ENCODE data around the gene ARID4B.
A peak's percentile ranks its signal among the peaks of the same experiment; 100 is the strongest.

Gene ARID4B

DNA sequence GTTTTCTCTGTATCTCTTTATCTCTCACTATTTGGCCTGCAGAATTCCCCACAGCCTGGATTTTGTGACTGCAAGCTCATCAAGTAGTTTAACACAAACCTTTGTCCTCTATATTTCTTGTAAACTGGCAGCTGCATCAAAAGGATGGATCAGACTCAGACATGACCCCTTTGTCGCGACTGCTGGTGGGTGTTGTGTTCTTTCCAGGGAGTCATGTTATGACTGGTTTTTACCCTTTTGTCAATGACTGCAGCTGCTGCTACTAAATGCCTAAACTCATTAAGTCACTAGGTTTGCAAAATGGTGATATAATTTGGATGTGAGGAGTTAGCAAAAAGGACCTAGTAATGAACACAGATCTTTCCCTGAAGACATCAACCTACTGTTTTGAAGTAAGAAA lies 189.2 kb downstream of the ARID4B start:
- peaks cover 98% of the 10 kb centered on the region for H3K36me3 ChIP-seq
- no peaks in the 10 kb centered on the region for H3K9me3 ChIP-seq

DNA sequence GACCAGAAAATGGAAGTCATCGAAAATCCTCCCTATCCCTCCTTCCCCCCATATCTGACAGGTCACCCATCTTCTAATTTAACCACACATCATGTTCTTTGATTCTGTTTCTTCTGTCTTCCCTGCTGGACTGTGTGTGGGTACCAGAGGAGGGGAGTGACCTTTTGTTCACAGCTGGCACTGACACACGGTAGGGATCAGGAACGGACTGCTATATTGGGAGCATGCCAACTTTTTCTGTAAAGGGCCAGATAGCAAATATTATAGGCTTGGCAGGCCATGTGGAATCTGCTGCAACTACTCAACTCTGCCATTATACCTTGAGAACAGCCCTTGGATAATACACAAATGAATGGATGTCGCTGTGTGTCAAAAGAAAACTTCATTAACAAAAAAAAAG lies 191.9 kb downstream of the ARID4B start:
- H3K4me1 ChIP-seq, result no peaks in the 10 kb centered on the region
- no peak overlapping the region for H3K4me2 ChIP-seq
- peaks cover 97% of the 10 kb centered on the region for H3K36me3 ChIP-seq
- no peak overlapping the region for H3K4me3 ChIP-seq
- H3K9ac ChIP-seq, result no peak overlapping the region
- no peaks in the 10 kb centered on the region for H3K9me3 ChIP-seq
- no peak for TF ChIP-seq Cebpa-rat (IDR thresholded peaks at IDR 0.05)
- H3K27ac ChIP-seq, result no peak overlapping the region
- H4K20me1 ChIP-seq, result no peaks in the 10 kb centered on the region
- H3K27me3 ChIP-seq, result no peaks in the 10 kb centered on the region

More for the DNA sequence above, 189.2 kb downstream of the ARID4B start:
- Histone ChIP-seq H4K20me1 (no peaks in the 10 kb centered on the region), H3K27ac (no peak overlapping the region), H3K9ac (no peak overlapping the region), H3K4me3 (no peak overlapping the region), H3K4me1 (no peaks in the 10 kb centered on the region), H3K4me2 (no peak overlapping the region), H3K27me3 (no peaks in the 10 kb centered on the region)
- TF ChIP-seq Cebpa-rat (IDR thresholded peaks at IDR 0.05), result no peak

DNA sequence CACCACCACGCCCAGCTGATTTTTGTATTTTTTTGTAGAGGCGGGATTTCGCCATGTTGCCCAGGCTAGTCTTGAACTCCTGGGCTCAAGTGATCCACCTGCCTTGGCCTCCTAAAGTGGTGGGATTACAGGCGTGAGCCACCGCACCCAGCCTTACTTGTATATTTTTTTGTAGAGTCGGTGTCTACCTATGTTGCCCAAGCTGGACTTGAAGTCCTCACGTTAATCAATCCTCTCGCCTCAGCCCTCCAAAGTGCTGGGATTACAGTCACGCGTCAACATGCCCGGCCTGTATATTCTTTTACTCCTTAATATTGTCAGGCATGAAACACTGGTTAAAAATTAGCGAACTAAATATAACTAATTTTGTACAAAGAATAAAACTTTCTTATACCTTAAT lies 193.8 kb downstream of the ARID4B start:
- no peaks in the 10 kb centered on the region for H4K20me1 ChIP-seq
- peaks cover 85% of the 10 kb centered on the region for H3K36me3 ChIP-seq
- H3K9me3 ChIP-seq, result no peaks in the 10 kb centered on the region
- H3K4me2 ChIP-seq, result no peak overlapping the region
- TF ChIP-seq Cebpa-rat (IDR thresholded peaks at IDR 0.05), result no peak
- H3K27me3 ChIP-seq, result no peaks in the 10 kb centered on the region
- no peak overlapping the region for H3K9ac ChIP-seq
- H3K4me3 ChIP-seq, result no peak overlapping the region
- no peak overlapping the region for H3K27ac ChIP-seq
- peaks cover 4% of the 10 kb centered on the region for H3K4me1 ChIP-seq

DNA sequence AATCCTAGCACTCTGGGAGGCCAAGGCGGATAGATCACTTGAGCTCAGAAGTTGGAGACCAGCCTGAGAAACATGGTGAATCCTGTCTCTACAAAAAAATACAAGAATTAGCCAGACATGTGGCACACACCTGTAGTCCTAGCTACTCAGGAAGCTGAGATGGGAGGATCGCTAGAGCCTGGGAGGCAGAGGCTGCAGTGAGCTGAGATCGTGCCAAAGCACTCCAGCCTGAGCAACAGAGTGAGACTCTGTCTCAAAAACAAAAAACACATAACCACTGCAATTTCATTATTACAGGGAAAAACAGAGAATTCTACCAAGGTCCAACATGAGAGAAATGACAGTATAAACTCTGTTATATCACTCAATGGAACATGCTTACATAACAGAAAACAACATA lies 194.9 kb downstream of the ARID4B start:
- Histone ChIP-seq H3K27ac (no peak overlapping the region), H3K9ac (no peak overlapping the region), H3K9me3 (no peaks in the 10 kb centered on the region), H3K4me1 (peaks cover 6% of the 10 kb centered on the region), H3K36me3 (peaks cover 74% of the 10 kb centered on the region), H4K20me1 (peaks cover under 1% of the 10 kb centered on the region; the same call in 1 of the 2 replicates), H3K4me3 (no peak overlapping the region), H3K4me2 (no peak overlapping the region), H3K27me3 (no peaks in the 10 kb centered on the region)
- TF ChIP-seq Cebpa-rat (IDR thresholded peaks at IDR 0.05), result no peak

DNA sequence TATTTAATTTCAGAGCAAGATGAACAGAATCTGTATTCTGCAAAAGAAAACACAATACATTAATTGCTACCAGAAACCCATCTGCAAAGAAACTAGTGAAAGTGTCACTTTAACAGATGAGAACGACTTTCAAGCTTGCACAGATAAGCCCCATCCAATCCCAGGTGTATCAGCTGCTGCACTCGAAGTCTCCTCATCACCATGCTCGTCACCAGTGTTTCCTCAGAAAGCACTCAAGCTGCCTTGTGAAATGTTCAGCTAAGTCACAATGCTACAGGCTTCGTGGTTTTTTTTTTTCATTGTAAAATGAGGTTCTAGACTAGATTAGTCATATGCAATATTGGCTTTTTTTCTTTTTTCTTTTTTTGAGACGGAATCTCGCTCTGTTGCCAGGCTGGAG lies 196.0 kb downstream of the ARID4B start:
- H4K20me1 ChIP-seq, result peaks cover 12% of the 10 kb centered on the region
- no peak for TF ChIP-seq Cebpa-rat (IDR thresholded peaks at IDR 0.05)
- no peaks in the 10 kb centered on the region for H3K27me3 ChIP-seq
- peaks cover 64% of the 10 kb centered on the region for H3K36me3 ChIP-seq
- H3K4me2 ChIP-seq, result no peak overlapping the region
- no peak overlapping the region for H3K9ac ChIP-seq
- H3K4me3 ChIP-seq, result no peak overlapping the region
- H3K27ac ChIP-seq, result no peak overlapping the region
- peaks cover 8% of the 10 kb centered on the region for H3K4me1 ChIP-seq
- H3K9me3 ChIP-seq, result no peaks in the 10 kb centered on the region

DNA sequence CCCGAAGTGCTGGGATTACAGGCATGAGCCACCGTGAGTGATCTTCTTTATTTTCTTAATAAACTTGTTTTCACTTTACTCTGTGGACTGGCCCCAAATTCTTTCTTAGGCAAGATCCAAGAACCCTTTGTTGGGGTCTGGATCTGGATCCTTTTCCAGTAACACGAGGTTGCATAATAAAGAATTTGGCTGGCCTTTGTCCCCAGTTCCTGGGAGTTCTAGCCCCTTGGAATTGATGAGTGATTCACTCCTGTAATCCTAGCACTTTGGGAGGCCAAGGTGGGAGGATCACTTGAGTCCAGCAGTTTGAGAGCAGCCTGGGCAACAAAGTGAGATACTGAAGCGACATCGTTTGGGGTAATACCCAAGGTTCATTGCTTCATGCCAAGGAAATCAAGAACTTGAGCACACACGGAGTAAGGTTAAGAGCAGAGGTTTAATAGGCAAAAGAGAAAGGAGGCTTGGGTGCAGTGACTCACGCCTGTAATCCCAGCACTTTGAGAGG lies 197.2 kb downstream of the ARID4B start:
- peaks cover 64% of the 10 kb centered on the region for H3K36me3 ChIP-seq
- H4K20me1 ChIP-seq, result peaks cover 23% of the 10 kb centered on the region
- H3K4me2 ChIP-seq, result no peak overlapping the region
- no peaks in the 10 kb centered on the region for H3K27me3 ChIP-seq
- no peak overlapping the region for H3K27ac ChIP-seq
- no peak overlapping the region for H3K9ac ChIP-seq
- H3K4me1 ChIP-seq, result peaks cover 19% of the 10 kb centered on the region
- H3K9me3 ChIP-seq, result no peaks in the 10 kb centered on the region
- H3K4me3 ChIP-seq, result no peak overlapping the region
- no peak for TF ChIP-seq Cebpa-rat (IDR thresholded peaks at IDR 0.05)

DNA sequence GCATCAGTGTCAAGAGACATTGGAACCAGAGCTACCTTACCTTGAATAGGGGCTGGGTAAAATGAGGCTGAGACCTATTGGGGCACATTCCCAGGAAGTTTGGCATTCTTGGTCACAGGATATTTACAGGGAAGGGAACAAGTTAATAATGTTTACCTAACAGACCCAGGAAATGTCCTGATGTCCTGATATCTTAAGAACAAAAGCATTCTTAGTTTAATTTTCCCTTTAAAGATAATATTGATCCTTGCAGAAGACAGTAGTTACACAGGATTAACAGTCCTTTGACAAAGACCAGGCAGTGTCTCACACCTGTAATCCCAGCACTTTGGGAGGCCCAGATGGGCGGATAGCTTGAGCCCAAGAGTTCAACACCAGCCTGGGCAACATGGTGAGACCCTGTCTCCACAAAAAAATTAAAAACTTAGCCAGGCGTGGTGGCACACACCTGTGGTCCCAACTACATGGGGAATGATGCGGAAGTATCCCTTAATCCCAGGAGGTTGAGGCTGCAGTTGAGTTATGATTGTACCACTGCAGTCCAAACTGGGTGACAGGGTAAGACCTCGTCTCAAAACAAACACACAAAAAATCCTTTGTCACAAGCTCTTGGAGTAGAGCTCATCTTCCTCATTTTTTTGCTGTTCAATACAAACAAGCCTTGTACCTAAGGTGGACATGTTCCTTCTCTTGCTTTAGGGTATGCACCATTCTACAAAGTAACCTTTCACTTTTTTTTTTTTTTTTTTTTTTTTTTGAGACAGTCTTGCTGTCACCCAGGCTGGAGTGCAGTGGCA lies 198.0 kb downstream of the ARID4B start:
- no peak overlapping the region for H3K27ac ChIP-seq

DNA sequence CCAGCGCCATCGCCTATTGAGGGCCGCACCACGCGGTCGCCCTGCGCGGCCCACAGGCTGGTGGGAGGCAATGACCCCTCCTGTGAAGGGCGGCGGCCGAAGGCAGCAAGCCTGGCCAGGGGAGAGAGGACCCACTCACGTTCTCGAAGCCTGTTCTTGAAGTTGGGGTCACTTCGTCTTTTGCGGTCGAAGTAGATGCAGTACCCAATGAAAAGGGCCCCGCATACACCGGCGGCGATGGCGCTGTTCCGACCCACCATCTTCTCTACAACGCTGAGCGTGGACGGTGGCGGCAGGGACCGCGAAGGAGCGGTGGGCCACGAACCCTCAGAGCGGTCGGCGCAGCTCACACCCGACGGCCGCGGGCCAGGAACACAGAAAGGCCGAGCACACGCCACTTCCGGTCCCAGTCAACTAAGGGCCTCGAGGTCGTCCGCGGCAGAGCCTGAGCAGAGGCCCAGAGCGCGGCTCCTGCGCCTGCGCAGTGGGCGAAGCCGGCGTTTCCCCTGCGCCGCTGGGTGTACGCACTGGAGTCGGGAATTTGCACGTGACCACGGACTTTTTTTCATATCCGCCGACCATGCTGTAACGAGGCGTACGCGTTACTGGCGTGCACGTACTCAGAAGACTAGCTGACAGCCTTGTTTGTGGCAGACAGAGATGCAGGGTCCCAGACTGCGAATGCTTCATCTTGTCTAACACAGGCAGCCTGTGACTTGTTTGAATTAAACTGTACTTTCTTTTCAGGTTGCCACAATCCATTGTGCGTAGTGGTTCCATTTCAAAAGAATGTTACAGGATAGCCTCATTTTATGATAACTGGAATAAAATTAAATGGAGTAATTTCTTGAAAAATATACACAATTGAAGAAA lies 199.3 kb downstream of the ARID4B start, which contains the start of gene TOMM20:
TOMM20 (minus strand) TSS at position 382 of the 873 bp plus-strand sequence; CDS start at position 260, 122 bp downstream.
- Histone ChIP-seq H3K4me1 (peaks cover 36% of the 10 kb centered on the region), H3K36me3 (peaks cover 62% of the 10 kb centered on the region), H3K27me3 (no peaks in the 10 kb centered on the region), H3K27ac (peak within 1 kb of the TSS; percentile 97), H3K4me3 (peak within 1 kb of the TSS; percentile 82), H3K9ac (peak within 1 kb of the TSS; percentile 98), H4K20me1 (peaks cover 45% of the 10 kb centered on the region), H3K4me2 (peak within 1 kb of the TSS; percentile 86), H3K9me3 (no peaks in the 10 kb centered on the region)
- TF ChIP-seq Cebpa-rat (IDR thresholded peaks at IDR 0.05), result no peak

More for the DNA sequence above, 198.0 kb downstream of the ARID4B start:
- Histone ChIP-seq H3K27me3 (no peaks in the 10 kb centered on the region), H3K4me2 (no peak overlapping the region), H4K20me1 (peaks cover 32% of the 10 kb centered on the region), H3K4me1 (peaks cover 26% of the 10 kb centered on the region), H3K36me3 (peaks cover 64% of the 10 kb centered on the region), H3K9ac (no peak overlapping the region), H3K9me3 (no peaks in the 10 kb centered on the region), H3K4me3 (no peak overlapping the region)
- TF ChIP-seq Cebpa-rat (IDR thresholded peaks at IDR 0.05), result no peak

DNA sequence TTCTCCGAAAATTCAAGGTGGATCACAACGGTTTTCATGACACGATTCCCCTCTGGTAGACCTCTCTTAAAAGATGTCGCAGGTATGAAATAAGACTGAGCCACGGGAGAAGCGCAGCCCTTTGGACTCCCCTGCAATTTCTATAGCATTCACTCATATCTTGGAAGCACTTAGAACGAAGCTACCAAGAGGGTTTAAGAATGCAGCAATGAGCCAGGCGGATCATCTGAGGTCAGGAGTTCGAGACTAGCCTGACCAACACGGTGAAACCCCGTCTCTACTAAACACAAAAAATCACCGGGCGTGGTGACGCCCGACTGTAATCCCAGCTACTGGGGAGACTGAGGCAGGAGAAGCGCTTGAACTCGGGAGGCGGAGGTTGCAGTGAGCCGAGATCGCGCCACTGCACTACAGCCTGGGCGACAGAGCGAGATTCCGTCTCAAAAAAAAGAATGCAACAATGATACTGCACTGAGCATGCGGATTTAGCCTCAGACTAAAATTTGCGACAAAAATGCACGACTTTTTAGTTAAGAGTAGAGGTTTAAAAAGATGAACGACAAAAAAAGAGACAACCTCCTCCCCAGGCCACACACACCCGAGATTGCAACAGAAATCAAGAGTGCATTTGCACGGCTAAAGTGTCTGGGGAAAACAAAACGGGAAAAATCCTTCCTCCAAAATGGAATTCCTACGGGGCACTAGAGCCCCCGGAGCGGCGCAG lies 200.1 kb downstream of the ARID4B start:
- Histone ChIP-seq H3K9me3 (no peaks in the 10 kb centered on the region), H3K4me1 (peaks cover 44% of the 10 kb centered on the region), H3K27me3 (no peaks in the 10 kb centered on the region), H3K4me3 (peak overlapping the region; percentile 82), H3K4me2 (peak overlapping the region; percentile 86), H4K20me1 (peaks cover 53% of the 10 kb centered on the region), H3K9ac (peak overlapping the region; percentile 98), H3K27ac (peak overlapping the region; percentile 97), H3K36me3 (peaks cover 63% of the 10 kb centered on the region)
- TF ChIP-seq Cebpa-rat (IDR thresholded peaks at IDR 0.05), result no peak

All from BLaER1 (cell line).